H1 (cell line): ENCODE results near the gene TNS1. TPM values are rescaled to one million over a fixed set of nuclear protein-coding genes. Genes with fewer than 3 reads are reported as not detected.

Source experiments
- CTCF ChIA-PET: fragments of 300-600 bp; sonication (Branson Sonifier 250); formaldehyde crosslinking; loops from one replicate; lab custom pipeline; 2021; ENCODE audit not compliant: partially characterized antibody; lab: Charles Lee
- POLR2A ChIA-PET: fragments of 300-600 bp; sonication (Branson Sonifier 250); formaldehyde crosslinking; loops from one replicate; lab custom pipeline; 2021; ENCODE audit warnings: inconsistent platforms; ENCODE audit not compliant: partially characterized antibody; lab: Charles Lee
- DNase-seq, 2 experiments: peaks; one replicate each; pipeline versions ENCODE4 v3.0.0 to v3.0.0-alpha.2; 2010 to 2022; ENCODE audit warnings: low spot score in 2 of 2, low read depth in 1 of 2, mixed read lengths in 1 of 2
- FAIRE-seq: peaks from 2 replicates; lab custom pipeline; 2011; peaks lifted over from hg19 to GRCh38; lab: Jason Lieb, UNC
- H2AFZ ChIP-seq: 2 replicates; pipeline ENCODE4 v1.8.1; 2012; ENCODE audit warnings: low read length, inconsistent platforms
- H2AK5ac ChIP-seq: 2 replicates; pipeline ENCODE4 v1.6.1; 2013; ENCODE audit warnings: low read depth, low read length
- H2BK120ac ChIP-seq: replicated peaks from 2 replicates; pipeline ENCODE3; 2013; ENCODE audit warnings: low read depth, low read length, inconsistent platforms
- H2BK12ac ChIP-seq: 2 replicates; pipeline ENCODE4 v1.6.1; 2013; ENCODE audit warnings: low read depth, low read length
- H2BK15ac ChIP-seq: 2 replicates; pipeline ENCODE4 v1.6.1; 2013; ENCODE audit warnings: low read length
- H2BK20ac ChIP-seq: 2 replicates; pipeline ENCODE4 v1.6.1; 2013; ENCODE audit warnings: low read length
- H2BK5ac ChIP-seq: 2 replicates; pipeline ENCODE4 v1.6.1; 2013; ENCODE audit warnings: low read depth, low read length
- H3K14ac ChIP-seq: 2 replicates; pipeline ENCODE4 v1.6.1; 2013; ENCODE audit warnings: inconsistent platforms; ENCODE audit not compliant: insufficient read length
- H3K18ac ChIP-seq: 2 replicates; pipeline ENCODE4 v1.6.1; 2013; ENCODE audit warnings: low read length; ENCODE audit errors: extremely low read depth
- H3K23ac ChIP-seq: 2 replicates; pipeline ENCODE4 v1.6.1; 2013; ENCODE audit warnings: inconsistent platforms; ENCODE audit not compliant: insufficient read length
- H3K23me2 ChIP-seq: 2 replicates; pipeline ENCODE4 v1.6.1; 2013; ENCODE audit warnings: low read depth, low read length
- H3K27ac ChIP-seq: 2 replicates; pipeline ENCODE4 v1.6.1; 2011; ENCODE audit warnings: low read depth, low read length, inconsistent platforms
- H3K27me3 ChIP-seq, 4 experiments: replicated peaks in 1 of 4; 1 replicate in 1 of 4; 2 replicates in 3 of 4; pipeline versions ENCODE4 v1.6.1 to v1.8.1; 2011 to 2013; ENCODE audit warnings: low read length in 3 of 4, mild to moderate bottlenecking in 3 of 4, inconsistent platforms in 2 of 4, mixed read lengths in 2 of 4, moderate library complexity in 1 of 4; ENCODE audit not compliant: control insufficient read depth in 3 of 4, insufficient read depth in 3 of 4; ENCODE audit errors: extremely low read depth in 1 of 4
- H3K36me3 ChIP-seq, 4 experiments: 2 replicates each; pipeline versions ENCODE4 v1.6.1 to v1.8.1; 2011 to 2013; ENCODE audit warnings: mild to moderate bottlenecking in 4 of 4, low read length in 3 of 4, moderate library complexity in 2 of 4, control low read depth in 1 of 4, inconsistent platforms in 1 of 4; ENCODE audit not compliant: insufficient read depth in 4 of 4, control insufficient read depth in 2 of 4
- H3K4ac ChIP-seq: replicated peaks from 2 replicates; pipeline ENCODE3; 2013; ENCODE audit warnings: low read length, low read depth, mixed read lengths, inconsistent platforms; ENCODE audit not compliant: insufficient read length
- H3K4me1 ChIP-seq, 4 experiments: replicated peaks in 1 of 4; 1 replicate in 1 of 4; 2 replicates in 3 of 4; pipeline versions ENCODE4 v1.6.1 to v1.8.1; 2011 to 2013; ENCODE audit warnings: low read length in 3 of 4, inconsistent platforms in 2 of 4, mixed read lengths in 1 of 4; ENCODE audit not compliant: insufficient read depth in 4 of 4, control insufficient read depth in 3 of 4
- H3K4me2 ChIP-seq, 2 experiments: 2 replicates each; pipeline versions ENCODE4 v1.6.1 to v1.8.1; 2011 to 2013; ENCODE audit warnings: low read depth in 2 of 2, low read length in 2 of 2, control low read depth in 1 of 2, inconsistent platforms in 1 of 2, mild to moderate bottlenecking in 1 of 2; ENCODE audit not compliant: insufficient read depth in 1 of 2
- H3K4me3 ChIP-seq, 4 experiments: fragments of 200-600, 300-600 bp in 1 of 4; sonication (generic), shearing (Covaris generic), sonication (Bioruptor Twin) in 1 of 4; 2 replicates each; pipeline versions ENCODE4 v1.5.1 to v1.8.1; 2011 to 2016; ENCODE audit warnings: low read length in 4 of 4, low read depth in 3 of 4, control low read depth in 2 of 4, inconsistent platforms in 2 of 4, mild to moderate bottlenecking in 2 of 4, mixed read lengths in 1 of 4, moderate library complexity in 1 of 4; ENCODE audit not compliant: insufficient read depth in 2 of 4; ENCODE audit errors: extremely low read depth in 1 of 4
- H3K56ac ChIP-seq: replicated peaks from 2 replicates; pipeline ENCODE3; 2013; ENCODE audit warnings: low read depth, mild to moderate bottlenecking, mixed read lengths, low read length, inconsistent platforms; ENCODE audit not compliant: insufficient read length
- H3K79me1 ChIP-seq: 2 replicates; pipeline ENCODE4 v1.6.1; 2013; ENCODE audit warnings: low read depth, low read length, control low read depth
- H3K79me2 ChIP-seq, 2 experiments: 2 replicates each; pipeline versions ENCODE4 v1.6.1 to v1.8.1; 2012 to 2013; ENCODE audit warnings: low read length in 2 of 2, mild to moderate bottlenecking in 2 of 2, inconsistent platforms in 1 of 2; ENCODE audit not compliant: insufficient read depth in 2 of 2, control insufficient read depth in 1 of 2
- H3K9ac ChIP-seq, 4 experiments: replicated peaks in 1 of 4; 1 replicate in 1 of 4; 2 replicates in 3 of 4; pipeline versions ENCODE4 v1.6.1 to v1.8.1; 2011 to 2013; ENCODE audit warnings: low read depth in 3 of 4, low read length in 3 of 4, control low read depth in 2 of 4, mild to moderate bottlenecking in 2 of 4, moderate library complexity in 2 of 4, inconsistent platforms in 1 of 4; ENCODE audit errors: extremely low read depth in 1 of 4
- H3K9me3 ChIP-seq, 2 experiments: 2 replicates each; pipeline versions ENCODE4 v1.6.1 to v1.8.1; 2012 to 2013; ENCODE audit warnings: mild to moderate bottlenecking in 2 of 2, moderate library complexity in 2 of 2, control low read depth in 1 of 2, inconsistent platforms in 1 of 2, low read depth in 1 of 2, low read length in 1 of 2, mixed read lengths in 1 of 2; ENCODE audit not compliant: insufficient read depth in 2 of 2
- H4K20me1 ChIP-seq, 2 experiments: replicated peaks in 1 of 2; 2 replicates each; pipeline versions ENCODE3 to v1.8.1; 2011 to 2013; ENCODE audit warnings: inconsistent platforms in 2 of 2, low read length in 2 of 2, mild to moderate bottlenecking in 1 of 2; ENCODE audit not compliant: insufficient read depth in 2 of 2, control insufficient read depth in 1 of 2
- H4K5ac ChIP-seq: 2 replicates; pipeline ENCODE4 v1.6.1; 2013; ENCODE audit warnings: low read length, low read depth, mixed read lengths, inconsistent platforms; ENCODE audit not compliant: insufficient read length
- H4K8ac ChIP-seq: 2 replicates; pipeline ENCODE4 v1.8.0; 2013; ENCODE audit warnings: mild to moderate bottlenecking, moderate library complexity, low read length, inconsistent platforms; ENCODE audit not compliant: insufficient read depth; ENCODE audit errors: extremely low read depth
- H4K91ac ChIP-seq: replicated peaks from 2 replicates; pipeline ENCODE3; 2013; ENCODE audit warnings: low read length, mixed read lengths, inconsistent platforms; ENCODE audit not compliant: insufficient read length
- ASH2L ChIP-seq: fragments of 200-600, 300-600 bp; sonication (generic); IDR thresholded peaks from one replicate; pipeline ENCODE4 v1.7.1; 2017; ENCODE audit warnings: low read length
- CBX5 ChIP-seq: fragments of 300-800, 300-1000 bp; sonication (generic); IDR thresholded peaks from 2 replicates; pipeline ENCODE4 v1.7.1; 2016; ENCODE audit warnings: antibody characterized with exemption, low read length, low read depth
- CHD1 ChIP-seq: IDR thresholded peaks from 2 replicates; pipeline ENCODE4 v1.6.1; 2012; ENCODE audit warnings: low read depth, low read length, improper control_type of control experiment
- FOSL1 ChIP-seq: IDR thresholded peaks from 2 replicates; pipeline ENCODE4 v1.6.1; 2011; ENCODE audit warnings: mild to moderate bottlenecking, low read depth, low read length, moderate library complexity; ENCODE audit not compliant: insufficient read depth
- JUND ChIP-seq: IDR thresholded peaks from 2 replicates; pipeline ENCODE4 v1.6.1; 2011; ENCODE audit warnings: mild to moderate bottlenecking, improper control_type of control experiment, low read length
- PHF8 ChIP-seq: fragments of 200-600 bp; sonication (generic); conservative IDR thresholded peaks from 2 replicates; pipeline ENCODE4 v1.7.1; 2012; ENCODE audit warnings: low read depth, mild to moderate bottlenecking, inconsistent platforms, low read length, moderate library complexity
- RFX5 ChIP-seq: IDR thresholded peaks from 2 replicates; pipeline ENCODE4 v1.6.1; 2011; ENCODE audit warnings: low read depth, low read length, improper control_type of control experiment, borderline replicate concordance
- RXRA ChIP-seq: IDR thresholded peaks from 2 replicates; pipeline ENCODE4 v1.6.1; 2011; ENCODE audit warnings: low read depth, mild to moderate bottlenecking, low read length, moderate library complexity; ENCODE audit not compliant: insufficient read depth
- SP1 ChIP-seq: IDR thresholded peaks from 2 replicates; pipeline ENCODE4 v1.6.1; 2011; ENCODE audit warnings: low read depth, low read length
- SRF ChIP-seq: IDR thresholded peaks from 2 replicates; pipeline ENCODE4 v1.6.1; 2011; ENCODE audit warnings: mild to moderate bottlenecking, low read depth, low read length, moderate library complexity
- WGBS, 2 experiments: shearing (Covaris generic) in 1 of 2; methylation state at CpG; one replicate each; pipeline versions ENCODE4 v1.1.6 to v1.1.7; 2013 to 2015; ENCODE audit warnings: low lambda C conversion rate in 2 of 2, mixed read lengths in 2 of 2, inconsistent platforms in 1 of 2, low coverage in 1 of 2, missing lambda C conversion rate in 1 of 2; ENCODE audit not compliant: insufficient replicate concordance in 2 of 2, insufficient coverage in 1 of 2, insufficient read length in 1 of 2; ENCODE audit errors: extremely low coverage in 1 of 2, missing lambda C conversion rate in 1 of 2; 5-methylcytosine and 5-hydroxymethylcytosine counted together
- polyA plus RNA-seq, 7 experiments: library from polyadenylated mRNA; depleted of rRNA in 3 of 7; stranded (reverse) in 5 of 7; unstranded in 2 of 7; fragments of >200 nt in 5 of 7; fragments of 200-250 nt in 2 of 7; gene quantifications; 1 replicate in 5 of 7; 2 replicates in 1 of 7; 4 replicates in 1 of 7; pipeline versions ENCODE4 v1.2.1 to v1.2.3, GENCODE V29; 2011 to 2013; ENCODE audit warnings: missing spikeins in 2 of 7, mixed read lengths in 2 of 7
- total RNA-seq: library from RNA; stranded (reverse); fragmentation: NEBNext Ultra II Directional; extraction: Animal tissue kit (Norgen Biotek cat#: 25700); gene quantifications from 2 replicates; pipeline ENCODE4 v1.2.1, GENCODE V29; 2021
- TF ChIP-seq, protein P1 (sequence below): IDR thresholded peaks from 2 replicates; pipeline ENCODE4 v1.6.1; 2012; ENCODE audit warnings: low read length, inconsistent platforms

The TNS1 gene
- total and polyA plus RNA-seq, 2 of the 8 experiments (the other 6 are each of a cell fraction or from before 2014, with no cell fraction given) = 1.5 to 5.1 TPM

DNA sequence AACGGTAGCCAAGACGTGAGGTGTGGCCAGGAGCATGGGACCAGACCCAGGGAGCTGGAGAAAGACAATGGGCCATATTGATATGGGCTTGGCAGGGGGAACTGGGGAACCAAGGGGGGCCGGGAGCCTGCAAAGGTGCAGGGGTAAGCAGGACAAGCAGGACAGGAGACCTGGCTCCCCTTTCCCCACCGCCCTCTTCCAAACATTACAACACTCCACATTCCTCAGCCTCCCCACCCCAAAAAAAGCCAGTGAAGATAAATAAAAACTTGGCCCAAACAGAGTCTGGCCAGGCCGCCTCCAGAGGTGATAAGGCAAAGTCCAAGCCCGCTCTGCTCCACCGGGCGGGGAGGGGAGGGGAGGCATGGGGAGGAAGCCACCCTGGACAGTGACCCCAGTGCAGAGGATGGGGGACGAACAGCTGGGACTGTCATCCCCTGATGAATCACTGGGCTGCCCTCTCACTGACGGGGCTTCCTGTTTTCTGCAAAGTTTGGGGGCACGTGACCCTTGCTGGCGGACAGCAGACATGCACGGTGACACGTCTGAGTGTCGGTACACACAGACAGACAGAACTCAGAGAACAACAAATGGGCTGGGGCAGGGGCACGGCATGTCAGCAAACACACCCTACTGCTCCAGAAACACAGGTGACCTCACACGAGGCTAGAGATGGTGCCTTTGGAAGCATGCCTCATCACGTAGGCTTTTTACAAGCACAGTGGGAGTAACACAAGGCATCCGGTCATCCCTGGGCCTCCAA lies 100.2 kb downstream of the TNS1 start:
- H2BK5ac ChIP-seq = 0 out of 2 replicates have a peak overlapping the region, but pooled peaks have one; percentile 5
- H2BK20ac ChIP-seq = no peak overlapping the region
- no peak overlapping the region for H3K56ac ChIP-seq
- H3K14ac ChIP-seq = no peak overlapping the region
- H2AK5ac ChIP-seq = 0 out of 2 replicates have a peak overlapping the region, but pooled peaks have one; percentile 2
- H4K20me1 ChIP-seq = no peaks in the 10 kb centered on the region
- no peaks in the 10 kb centered on the region for H3K9me3 ChIP-seq
- H3K23me2 ChIP-seq = no peaks in the 10 kb centered on the region
- H3K4me1 ChIP-seq = peaks cover 0 to 4% (median 2%) of the 10 kb centered on the region in 4 experiments; a peak in 4 of 7 replicates
- no peak overlapping the region for H3K4me2 ChIP-seq
- no peak overlapping the region for H3K4me3 ChIP-seq
- no peak overlapping the region for H4K5ac ChIP-seq
- no peak overlapping the region for H2AFZ ChIP-seq
- no peak overlapping the region for H3K23ac ChIP-seq
- no peak overlapping the region for H2BK15ac ChIP-seq
- H3K27ac ChIP-seq = no peak overlapping the region
- H4K91ac ChIP-seq = no peak overlapping the region
- WGBS, 2 experiments = 86% methylated on average over 18 of the region's 19 CpGs; no CpG with 5 or more reads in 1 of the 2 experiments
- H3K79me2 ChIP-seq = no peaks in the 10 kb centered on the region
- POLR2A ChIA-PET = interaction anchor here (0.7 to 1.1 kb wide), 2 partner anchors 9 to 14 kb away, joined by 3 to 4 read pairs; no protein-coding TSS in a partner anchor
- no peaks in the 10 kb centered on the region for H3K27me3 ChIP-seq
- H2BK120ac ChIP-seq = no peak overlapping the region
- no peak overlapping the region for H2BK12ac ChIP-seq
- CTCF ChIA-PET = interaction anchor here (0.6 to 14.9 kb wide), 13 partner anchors 8 to 114 kb away, joined by 3 to 207 read pairs (median 5); no protein-coding TSS in a partner anchor
- DNase-seq (no peak), FAIRE-seq (no peak)
- no peak overlapping the region for H3K4ac ChIP-seq
- H3K9ac ChIP-seq = no peak overlapping the region; a peak in 1 of 7 replicates
- H4K8ac ChIP-seq = no peak overlapping the region
- no peak overlapping the region for H3K18ac ChIP-seq
- H3K79me1 ChIP-seq = no peaks in the 10 kb centered on the region
- H3K36me3 ChIP-seq = no peaks in the 10 kb centered on the region
- TF ChIP-seq CBX5 (no peak), JUND (no peak), SP1 (no peak), RFX5 (no peak), RXRA (no peak), CHD1 (no peak), ASH2L (no peak), SRF (no peak), PHF8 (no peak), FOSL1 (no peak)
- TF ChIP-seq, protein P1, sequence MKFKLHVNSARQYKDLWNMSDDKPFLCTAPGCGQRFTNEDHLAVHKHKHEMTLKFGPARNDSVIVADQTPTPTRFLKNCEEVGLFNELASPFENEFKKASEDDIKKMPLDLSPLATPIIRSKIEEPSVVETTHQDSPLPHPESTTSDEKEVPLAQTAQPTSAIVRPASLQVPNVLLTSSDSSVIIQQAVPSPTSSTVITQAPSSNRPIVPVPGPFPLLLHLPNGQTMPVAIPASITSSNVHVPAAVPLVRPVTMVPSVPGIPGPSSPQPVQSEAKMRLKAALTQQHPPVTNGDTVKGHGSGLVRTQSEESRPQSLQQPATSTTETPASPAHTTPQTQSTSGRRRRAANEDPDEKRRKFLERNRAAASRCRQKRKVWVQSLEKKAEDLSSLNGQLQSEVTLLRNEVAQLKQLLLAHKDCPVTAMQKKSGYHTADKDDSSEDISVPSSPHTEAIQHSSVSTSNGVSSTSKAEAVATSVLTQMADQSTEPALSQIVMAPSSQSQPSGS = no peak
